ENCODE data around the gene TCFL5.
"Not testable (repeated sequence)": the region's sequence is repeated elsewhere in the genome, so short reads cannot be mapped to it uniquely, and the experiment has no call there.

The TCFL5 gene

DNA sequence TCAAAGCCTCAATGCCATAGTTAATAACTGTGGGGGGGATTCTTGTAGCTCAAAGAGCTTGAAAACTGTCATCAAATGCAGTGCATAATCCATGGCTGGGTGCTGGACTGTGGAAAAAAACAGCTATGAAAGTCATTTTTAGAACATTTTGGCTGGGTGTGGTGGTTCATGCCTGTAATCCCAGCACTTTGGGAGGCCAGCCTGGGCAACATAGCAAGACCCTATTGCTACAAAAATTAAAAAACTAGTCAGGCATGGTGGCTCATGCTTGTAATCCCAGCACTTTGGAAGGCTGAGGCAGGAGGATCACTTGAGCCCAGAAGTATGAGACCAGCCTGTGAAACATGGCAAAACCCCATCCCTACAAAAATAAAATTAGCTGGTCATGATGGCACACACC is 12.2 kb downstream of the TCFL5 start:
- no peak overlapping the region for H3K4me3 ChIP-seq (ENCODE audit: low read depth, low read length)
- TF ChIP-seq, protein P1, sequence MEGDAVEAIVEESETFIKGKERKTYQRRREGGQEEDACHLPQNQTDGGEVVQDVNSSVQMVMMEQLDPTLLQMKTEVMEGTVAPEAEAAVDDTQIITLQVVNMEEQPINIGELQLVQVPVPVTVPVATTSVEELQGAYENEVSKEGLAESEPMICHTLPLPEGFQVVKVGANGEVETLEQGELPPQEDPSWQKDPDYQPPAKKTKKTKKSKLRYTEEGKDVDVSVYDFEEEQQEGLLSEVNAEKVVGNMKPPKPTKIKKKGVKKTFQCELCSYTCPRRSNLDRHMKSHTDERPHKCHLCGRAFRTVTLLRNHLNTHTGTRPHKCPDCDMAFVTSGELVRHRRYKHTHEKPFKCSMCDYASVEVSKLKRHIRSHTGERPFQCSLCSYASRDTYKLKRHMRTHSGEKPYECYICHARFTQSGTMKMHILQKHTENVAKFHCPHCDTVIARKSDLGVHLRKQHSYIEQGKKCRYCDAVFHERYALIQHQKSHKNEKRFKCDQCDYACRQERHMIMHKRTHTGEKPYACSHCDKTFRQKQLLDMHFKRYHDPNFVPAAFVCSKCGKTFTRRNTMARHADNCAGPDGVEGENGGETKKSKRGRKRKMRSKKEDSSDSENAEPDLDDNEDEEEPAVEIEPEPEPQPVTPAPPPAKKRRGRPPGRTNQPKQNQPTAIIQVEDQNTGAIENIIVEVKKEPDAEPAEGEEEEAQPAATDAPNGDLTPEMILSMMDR (IDR thresholded peaks at IDR 0.05; ENCODE audit: low read depth, low read length) = no peak
- TF ChIP-seq, protein P2, sequence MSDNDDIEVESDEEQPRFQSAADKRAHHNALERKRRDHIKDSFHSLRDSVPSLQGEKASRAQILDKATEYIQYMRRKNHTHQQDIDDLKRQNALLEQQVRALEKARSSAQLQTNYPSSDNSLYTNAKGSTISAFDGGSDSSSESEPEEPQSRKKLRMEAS (IDR thresholded peaks at IDR 0.05; ENCODE audit: low read depth, low read length) = no peak
- no peak for TF ChIP-seq POLR2A (IDR thresholded peaks at IDR 0.05; ENCODE audit: extremely low read depth, insufficient read length)
- TF ChIP-seq MYC (IDR thresholded peaks at IDR 0.05; ENCODE audit: low read depth, low read length) = no peak
- no peak for DNase-seq (ENCODE audit: low read depth)

DNA sequence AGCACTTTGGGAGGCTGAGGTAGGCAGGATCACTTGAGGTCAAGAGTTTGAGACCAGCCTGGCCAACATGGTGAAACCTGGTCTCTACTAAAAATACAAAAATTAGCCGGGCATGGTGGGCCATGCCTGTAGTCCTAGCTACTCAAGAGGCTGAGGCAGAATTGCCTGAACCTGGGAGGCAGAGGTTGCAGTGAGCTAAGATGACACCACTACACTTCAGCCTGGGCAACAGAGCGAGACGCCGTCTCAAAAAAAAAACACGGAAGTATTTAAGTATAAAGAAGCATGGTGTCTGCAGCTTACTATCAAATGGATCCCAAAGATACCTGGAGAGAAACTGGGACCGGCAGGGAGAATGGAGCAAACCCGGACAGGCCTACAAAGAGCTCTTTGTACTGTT is 12.7 kb downstream of the TCFL5 start:
- H3K4me3 ChIP-seq (ENCODE audit: low read depth, low read length); DNase-seq (ENCODE audit: low read depth): not testable (repeated sequence)

DNA sequence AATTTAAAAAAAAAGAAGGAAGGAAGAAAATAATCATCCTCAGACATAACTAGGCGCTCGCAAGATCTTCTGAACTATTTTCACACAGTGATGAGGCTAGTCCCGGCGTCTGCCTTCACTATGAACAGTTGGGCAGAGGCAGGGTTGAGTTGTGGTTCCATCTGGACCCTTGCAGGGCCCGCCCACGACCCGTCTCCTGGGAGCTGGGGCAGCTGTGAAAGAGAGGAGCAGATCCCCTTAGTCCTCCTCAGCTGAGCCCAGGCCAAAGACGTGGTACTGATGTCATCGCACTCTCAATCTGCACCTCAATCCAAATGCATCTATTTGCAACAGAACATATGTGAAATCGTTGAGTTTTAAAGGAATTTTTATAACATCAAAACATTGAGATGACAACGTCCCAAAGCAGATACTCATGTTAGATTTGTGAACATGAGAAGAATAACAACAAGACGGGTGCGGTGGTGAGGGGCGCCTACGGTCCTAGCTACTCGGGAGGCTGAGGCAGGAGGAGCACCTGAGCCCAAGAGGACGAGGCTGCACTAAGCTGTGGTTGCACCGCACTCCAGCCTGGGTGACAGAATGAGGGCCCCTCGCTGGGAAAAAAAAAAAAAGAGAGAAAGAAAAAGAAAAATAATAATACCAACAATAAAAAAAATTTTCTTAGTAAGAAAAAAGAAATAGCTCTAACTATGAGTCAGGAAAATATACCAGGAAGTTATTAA is 15.3 kb downstream of the TCFL5 start:
- no peak for DNase-seq (ENCODE audit: low read depth)
- TF ChIP-seq, protein P2 (IDR thresholded peaks at IDR 0.05; ENCODE audit: low read depth, low read length) = no peak
- no peak for TF ChIP-seq POLR2A (IDR thresholded peaks at IDR 0.05; ENCODE audit: extremely low read depth, insufficient read length)
- TF ChIP-seq, protein P1 (IDR thresholded peaks at IDR 0.05; ENCODE audit: low read depth, low read length) = no peak
- TF ChIP-seq MYC (IDR thresholded peaks at IDR 0.05; ENCODE audit: low read depth, low read length) = no peak
- no peak overlapping the region for H3K4me3 ChIP-seq (ENCODE audit: low read depth, low read length)

DNA sequence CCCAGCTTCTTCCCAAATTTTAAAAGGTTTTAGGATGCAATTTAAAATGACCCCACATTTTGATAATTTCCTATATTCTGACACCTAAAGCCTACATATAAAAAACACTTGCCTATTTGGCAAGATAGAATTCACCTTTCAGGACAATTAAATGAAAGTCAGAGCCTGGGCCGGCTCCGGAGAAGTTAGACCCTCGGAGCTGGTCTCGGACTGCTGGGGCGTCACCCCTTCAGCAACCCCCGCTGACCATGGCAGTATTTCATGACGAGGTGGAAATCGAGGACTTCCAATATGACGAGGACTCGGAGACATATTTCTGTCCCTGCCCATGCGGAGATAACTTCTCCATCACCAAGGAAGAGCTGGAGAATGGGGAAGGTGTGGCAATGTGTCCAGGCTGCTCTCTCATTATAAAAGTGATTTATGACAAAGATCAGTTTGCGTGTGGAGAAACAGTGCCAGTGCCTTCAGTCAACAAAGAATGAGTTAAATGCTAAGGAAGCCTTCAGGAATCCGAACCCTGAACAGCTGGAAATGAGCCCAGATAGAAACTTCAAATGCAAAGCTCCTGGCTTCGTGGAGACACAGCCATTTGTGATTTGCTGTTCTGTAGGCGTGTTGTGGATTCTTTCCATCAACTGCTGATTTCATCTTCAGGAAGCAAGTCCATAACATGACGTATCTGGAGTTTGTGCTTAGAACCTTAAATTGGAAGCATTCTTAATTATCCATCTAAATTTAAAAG is 16.0 kb downstream of the TCFL5 start:
- TF ChIP-seq, protein P2 (IDR thresholded peaks at IDR 0.05; ENCODE audit: low read depth, low read length) = no peak
- TF ChIP-seq, protein P1 (IDR thresholded peaks at IDR 0.05; ENCODE audit: low read depth, low read length) = no peak
- TF ChIP-seq POLR2A (IDR thresholded peaks at IDR 0.05; ENCODE audit: extremely low read depth, insufficient read length) (no peak), MYC (IDR thresholded peaks at IDR 0.05; ENCODE audit: low read depth, low read length) (no peak)
- no peak overlapping the region for H3K4me3 ChIP-seq (ENCODE audit: low read depth, low read length)
- no peak for DNase-seq (ENCODE audit: low read depth)

DNA sequence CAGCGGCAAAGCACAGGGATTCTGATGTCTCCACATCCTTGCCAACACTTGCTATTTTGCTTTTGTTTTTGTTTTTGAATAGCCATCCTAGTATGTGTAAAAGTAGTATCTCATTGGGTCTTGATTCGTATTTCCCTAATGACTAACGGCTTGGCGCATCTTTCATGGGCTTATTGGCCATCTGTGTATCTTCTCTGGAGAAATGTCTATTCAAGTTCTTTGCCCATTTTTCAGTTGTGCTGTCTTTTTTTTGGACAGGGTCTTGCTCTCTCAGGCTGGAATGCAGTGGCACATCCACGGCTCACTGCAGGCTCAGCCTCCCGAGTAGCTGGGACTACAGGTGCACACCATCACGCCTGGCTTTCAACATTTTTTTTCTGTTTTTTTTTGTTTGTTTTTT is 17.4 kb downstream of the TCFL5 start:
- no peak for DNase-seq (ENCODE audit: low read depth)
- TF ChIP-seq POLR2A (IDR thresholded peaks at IDR 0.05; ENCODE audit: extremely low read depth, insufficient read length) = no peak
- TF ChIP-seq MYC (IDR thresholded peaks at IDR 0.05; ENCODE audit: low read depth, low read length) = no peak
- TF ChIP-seq, protein P2 (IDR thresholded peaks at IDR 0.05; ENCODE audit: low read depth, low read length) = no peak
- TF ChIP-seq, protein P1 (IDR thresholded peaks at IDR 0.05; ENCODE audit: low read depth, low read length) = no peak
- H3K4me3 ChIP-seq (ENCODE audit: low read depth, low read length) = no peak overlapping the region

DNA sequence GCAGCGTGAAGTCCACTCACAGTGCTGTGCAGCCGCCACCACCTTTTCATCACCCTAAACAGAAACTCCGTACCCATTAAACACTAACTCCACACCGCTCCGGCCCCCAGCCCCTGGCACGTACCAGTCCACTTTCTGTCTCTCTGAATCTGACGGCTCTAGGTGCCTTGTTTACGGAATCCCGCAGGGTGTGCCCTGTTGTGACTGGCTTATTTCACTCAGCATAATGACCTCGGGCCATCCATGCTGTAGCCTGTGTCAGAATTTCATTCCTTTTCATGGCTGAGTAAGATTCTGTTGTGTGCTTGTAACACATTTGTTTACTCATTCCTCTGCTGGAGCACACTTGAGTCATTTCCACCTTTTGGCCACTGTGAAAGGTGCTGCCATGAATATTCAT is 18.0 kb downstream of the TCFL5 start:
- DNase-seq (ENCODE audit: low read depth) = no peak

More for the DNA sequence above, 18.0 kb downstream of the TCFL5 start:
- TF ChIP-seq, protein P1 (IDR thresholded peaks at IDR 0.05; ENCODE audit: low read depth, low read length) = no peak
- no peak for TF ChIP-seq POLR2A (IDR thresholded peaks at IDR 0.05; ENCODE audit: extremely low read depth, insufficient read length)
- H3K4me3 ChIP-seq (ENCODE audit: low read depth, low read length) = no peak overlapping the region
